TTC549 (cell line): ENCODE data around the gene ATRNL1.

ENCODE experiments used
- FAIRE-seq: peaks from 2 replicates; lab custom pipeline; 2012; peaks lifted over from hg19 to GRCh38; lab: Jason Lieb, UNC

ATRNL1 gene

DNA sequence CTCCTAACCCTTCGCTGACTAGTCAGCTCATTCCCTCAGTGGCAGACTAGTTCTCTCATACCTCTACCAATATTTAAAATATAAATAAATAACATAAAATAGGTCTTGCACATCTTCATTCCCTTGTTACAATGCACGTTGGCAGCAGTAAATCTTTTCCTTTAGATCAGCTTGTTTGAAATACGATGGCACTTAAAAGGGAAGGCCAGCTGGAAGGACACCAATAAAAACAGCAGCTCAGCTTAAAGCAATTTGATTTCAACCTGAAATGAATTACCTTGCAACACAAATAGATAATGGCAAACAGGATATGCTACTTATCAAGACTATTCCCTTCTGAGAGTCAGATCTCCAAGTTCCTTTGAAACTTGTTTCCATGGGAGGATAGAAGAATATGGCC is 858.1 kb downstream of the ATRNL1 start:
- FAIRE-seq = no peak

DNA sequence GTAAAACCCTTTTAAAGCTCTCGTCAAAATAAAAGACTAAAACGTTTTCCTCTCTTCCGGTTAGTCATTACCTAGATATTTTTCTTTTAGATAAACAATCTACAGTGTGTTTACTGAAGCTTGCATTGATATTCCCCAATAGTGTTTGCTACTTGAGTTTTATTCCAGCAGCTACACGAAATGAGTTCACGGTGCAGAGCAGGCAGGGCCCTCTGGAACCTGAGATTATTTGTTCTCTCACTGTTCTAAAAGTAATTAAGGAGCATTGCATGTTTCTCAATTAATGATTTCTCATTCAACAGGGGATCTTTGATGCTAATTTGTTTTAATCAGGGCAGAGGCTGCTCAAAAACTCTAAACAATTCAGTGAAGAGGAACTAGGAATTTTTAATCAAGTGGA is 860.1 kb downstream of the ATRNL1 start:
- no peak for FAIRE-seq

DNA sequence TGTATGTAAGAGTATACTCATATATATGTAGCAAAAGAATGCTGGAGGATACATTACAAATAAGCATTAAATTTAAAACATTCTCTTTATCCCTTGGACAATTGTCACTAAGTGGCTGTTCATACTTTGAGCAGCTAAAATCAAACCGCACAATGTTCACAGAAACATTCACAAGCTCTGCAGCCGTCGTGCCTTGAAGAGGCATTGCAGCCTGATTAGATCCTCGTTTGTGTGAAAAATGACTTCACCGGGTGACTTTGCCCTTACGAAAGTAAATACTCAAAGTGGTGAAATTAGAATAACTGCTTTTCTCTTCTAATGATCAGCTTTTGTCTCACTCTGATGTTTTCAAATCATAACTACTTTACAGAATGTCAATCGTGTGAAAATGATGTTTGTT is 860.8 kb downstream of the ATRNL1 start:
- FAIRE-seq = no peak

DNA sequence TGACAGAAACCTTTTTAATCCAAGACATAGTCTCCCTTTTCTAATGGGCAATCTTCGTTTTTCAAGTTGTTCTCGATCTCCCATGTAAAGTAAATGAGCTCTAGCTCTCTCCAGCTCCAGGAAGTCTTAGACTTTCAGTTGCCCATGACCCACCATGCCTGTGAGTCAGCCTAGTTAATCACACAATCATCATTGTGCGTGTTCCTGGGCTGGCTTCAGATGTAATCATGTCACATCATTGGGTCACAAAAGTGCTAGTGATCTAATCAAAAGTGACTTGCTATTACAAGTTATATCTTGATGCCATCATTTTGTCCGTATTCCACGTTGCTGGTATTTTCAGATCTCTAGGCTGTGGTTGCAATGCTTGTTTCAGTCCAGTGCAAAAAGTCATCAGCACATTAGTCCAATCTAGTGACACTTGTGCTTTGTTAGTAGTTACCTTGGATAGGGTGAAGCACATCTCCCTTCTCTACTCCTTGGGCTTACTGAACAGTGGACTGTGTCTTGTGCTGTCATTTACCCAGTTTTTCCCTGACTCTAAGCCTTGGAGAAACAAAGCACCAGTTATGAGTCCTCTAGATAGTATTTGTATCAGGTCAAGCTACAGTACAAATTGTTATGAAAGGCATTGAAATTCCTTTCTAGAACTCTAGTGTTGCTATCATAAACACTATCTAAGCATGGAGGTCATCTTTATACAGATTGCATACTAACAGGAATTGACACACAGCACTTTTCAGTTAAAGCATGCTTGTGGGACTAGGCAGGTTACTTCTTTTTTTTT is 863.3 kb downstream of the ATRNL1 start:
- no peak for FAIRE-seq

DNA sequence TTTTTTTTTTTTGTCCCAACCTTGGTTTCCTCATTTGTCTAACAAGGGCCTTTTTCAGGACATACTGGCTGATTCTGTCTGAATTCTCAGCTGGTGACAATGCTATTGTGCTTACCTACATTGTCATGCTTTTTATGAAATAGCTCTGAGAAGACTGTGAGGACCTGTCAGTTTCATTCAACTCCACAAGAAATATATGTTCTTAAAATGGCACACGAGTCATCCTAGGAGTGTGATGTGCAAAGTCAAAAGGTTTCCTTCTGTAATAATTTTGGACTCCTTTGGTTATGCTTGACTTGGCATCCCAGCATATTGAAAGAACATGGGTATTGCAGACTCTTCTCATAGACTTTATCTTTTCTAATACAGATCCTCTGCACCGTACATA is 863.8 kb downstream of the ATRNL1 start:
- no peak for FAIRE-seq

DNA sequence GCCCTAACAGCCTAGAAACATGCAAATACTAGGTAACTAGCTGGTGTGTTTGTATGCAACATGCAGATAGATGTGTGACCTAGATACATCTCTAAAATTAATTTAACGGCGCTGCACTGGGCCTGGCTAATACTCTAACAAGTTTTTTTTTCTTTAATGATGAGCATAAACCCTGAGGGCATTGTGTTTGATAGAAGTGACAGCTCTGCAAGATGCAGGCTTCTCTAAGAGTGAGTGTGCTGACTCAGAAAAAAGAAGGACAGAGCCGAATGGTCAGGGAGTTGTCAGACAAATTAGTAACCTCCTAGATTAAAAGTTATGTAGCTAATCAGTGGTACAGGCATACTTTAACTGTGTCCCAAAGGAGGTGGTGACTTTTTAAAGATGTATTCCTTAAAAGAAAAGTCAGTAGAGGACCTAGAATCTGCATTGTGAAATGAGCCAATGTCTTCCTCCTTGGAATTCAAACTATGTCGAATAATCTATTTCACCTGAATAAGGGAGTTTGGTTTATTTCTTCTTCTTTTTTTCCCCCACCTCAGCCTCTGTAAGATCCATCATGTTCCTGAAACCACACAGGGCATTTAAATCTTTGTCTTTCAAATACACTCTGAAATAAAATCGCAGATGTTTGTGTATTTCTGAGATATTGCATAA is 864.7 kb downstream of the ATRNL1 start:
- FAIRE-seq = no peak

DNA sequence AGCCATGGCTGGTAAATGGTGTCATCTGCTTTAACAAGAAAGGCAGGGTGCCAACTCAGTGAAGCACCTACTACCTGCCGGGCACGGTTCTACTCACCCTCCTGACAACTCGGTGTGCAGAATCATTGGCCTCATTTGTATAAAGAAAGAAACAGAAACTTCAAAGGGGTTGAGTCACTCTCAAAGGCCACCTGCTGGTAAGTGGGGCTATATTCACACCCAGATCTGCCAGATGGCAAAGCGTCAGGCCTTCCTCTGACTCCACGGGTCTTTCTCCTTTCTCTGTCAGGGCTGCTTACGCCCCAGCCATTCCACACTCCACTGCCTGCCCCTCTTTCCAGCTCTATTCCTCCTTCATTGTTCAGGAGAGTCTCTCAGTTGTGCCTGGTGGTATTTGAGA is 870.7 kb downstream of the ATRNL1 start:
- no peak for FAIRE-seq

DNA sequence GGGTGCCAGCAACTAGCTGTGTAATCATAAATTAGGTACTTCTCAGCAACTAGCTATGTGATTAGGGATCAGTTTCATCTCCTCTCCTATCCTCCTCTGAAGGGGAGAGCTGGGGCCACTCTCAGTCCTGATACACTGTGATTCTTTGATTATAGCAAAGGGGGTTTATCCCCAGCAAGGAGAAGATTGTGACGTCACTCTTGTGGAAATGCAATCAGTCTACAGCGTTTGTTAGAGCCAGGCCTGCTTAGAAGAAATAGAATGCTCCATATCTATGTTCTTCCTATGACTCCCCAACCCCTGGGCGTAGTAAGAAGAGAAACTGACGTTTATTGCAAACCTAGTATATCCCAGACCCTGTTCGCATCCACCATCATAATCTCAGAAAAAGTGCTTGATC is 871.7 kb downstream of the ATRNL1 start:
- no peak for FAIRE-seq

DNA sequence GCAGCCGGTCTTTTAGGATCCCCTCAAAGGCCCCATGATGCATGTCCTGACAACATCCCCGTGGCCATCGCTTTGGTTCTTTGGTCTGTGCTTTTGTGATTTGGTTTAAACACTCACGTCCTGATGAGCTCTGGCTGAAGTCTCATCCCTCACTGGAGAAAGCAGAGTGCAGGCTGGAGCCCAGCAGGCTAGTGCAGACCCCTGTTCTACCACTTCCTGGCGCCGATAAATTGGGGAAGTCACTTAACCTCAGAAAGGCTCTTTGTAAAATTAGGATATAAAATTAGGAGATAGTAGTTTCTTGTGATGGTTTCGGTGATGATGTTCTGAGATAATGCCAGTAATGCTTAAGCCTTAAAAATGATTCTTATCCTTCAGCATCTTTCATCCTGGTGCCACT is 872.2 kb downstream of the ATRNL1 start:
- FAIRE-seq = no peak

DNA sequence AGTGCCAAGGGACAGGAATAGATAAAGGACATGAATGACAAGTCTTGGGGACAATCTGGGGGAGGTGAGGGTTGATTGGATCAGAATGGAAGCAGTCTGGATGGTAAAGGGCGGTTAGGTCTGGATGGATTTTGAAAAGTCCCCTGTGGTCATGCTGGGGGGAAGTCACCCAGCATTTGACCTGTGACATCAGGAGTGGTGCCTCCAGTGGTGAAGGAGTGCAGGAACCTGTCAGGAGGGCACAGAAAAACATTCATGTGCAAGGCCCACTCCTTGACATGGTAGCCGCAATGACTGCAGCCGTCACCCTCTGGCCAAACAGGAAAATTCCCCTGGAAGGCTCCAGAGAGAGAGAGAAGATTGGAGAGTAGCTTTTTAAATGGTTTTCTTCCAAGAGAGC is 875.1 kb downstream of the ATRNL1 start:
- no peak for FAIRE-seq

DNA sequence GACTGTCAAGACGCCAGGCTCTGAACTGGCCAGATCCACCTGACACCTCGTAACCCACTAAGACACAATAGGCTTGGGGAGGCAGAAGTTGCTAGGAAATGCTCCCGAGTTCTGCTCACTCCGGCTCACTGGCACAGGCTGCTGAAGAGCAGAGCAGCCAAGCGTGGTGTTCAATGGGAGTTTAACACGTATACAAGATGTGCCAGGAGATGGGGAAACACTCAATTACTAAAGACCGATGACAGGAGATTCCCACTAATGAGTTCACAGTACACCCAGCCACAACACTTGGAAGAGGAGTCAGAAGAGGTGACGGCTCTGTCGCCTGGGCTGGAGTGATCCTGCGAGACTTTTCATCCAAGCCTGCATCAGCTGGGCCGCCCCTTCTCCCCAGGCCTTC is 876.4 kb downstream of the ATRNL1 start:
- FAIRE-seq = no peak

DNA sequence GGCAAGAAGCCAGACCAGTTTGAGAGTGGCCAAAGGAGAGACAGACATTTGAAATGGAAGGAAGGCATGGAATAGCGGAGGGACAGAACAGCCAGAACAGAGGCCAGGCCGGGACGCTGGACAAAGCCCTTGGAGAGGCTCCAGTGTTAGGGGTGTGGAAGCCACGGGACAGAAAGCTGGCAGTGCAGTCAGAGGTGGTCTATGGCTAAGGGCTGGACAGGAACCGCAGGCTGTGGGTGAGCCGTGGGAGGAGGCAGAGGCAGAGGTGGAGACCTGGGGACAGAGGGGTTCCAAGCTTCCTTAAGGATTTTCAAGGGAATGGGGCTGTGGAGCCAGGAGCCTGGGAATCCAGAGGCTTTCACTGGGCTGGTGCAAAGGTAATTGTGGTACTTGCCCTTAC is 878.8 kb downstream of the ATRNL1 start:
- no peak for FAIRE-seq

DNA sequence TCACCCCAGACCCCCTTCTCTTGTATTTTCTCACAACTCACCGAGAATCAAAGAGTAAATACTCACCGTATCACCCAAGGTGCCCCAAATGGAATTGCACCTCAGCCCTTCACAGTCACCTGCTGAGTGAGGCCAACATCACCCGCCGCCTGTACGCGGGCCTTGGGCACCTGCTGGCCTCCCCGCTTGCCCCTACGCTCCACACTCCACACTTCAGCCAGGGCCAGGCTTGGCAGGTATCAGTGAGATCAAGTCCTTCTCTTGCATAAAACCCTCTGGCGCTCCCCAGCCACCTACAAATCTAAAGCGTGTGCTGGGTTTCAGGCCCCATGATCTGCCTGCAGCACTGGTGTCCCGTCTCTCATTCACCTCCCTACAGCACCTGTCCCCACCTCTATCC is 879.3 kb downstream of the ATRNL1 start:
- no peak for FAIRE-seq

DNA sequence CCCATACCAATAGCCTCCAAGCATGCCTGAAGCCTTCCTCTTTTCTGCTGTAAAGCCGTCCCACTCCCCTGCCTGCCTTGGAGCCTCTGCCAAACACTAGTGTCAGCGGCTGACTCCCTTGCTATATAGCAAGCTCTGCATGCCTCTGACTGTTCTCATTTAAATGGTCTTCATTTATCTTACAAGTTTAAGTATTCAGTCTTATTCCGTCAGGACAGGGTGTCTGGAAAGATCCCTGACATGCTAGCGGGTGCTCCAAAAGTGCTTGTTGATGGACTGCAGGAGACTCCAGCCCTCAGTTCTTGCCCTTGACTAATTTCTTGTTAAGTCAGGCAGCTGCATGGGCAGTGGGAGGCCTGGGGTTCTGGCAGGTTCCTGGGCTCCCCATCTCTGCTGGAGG is 881.2 kb downstream of the ATRNL1 start:
- no peak for FAIRE-seq

DNA sequence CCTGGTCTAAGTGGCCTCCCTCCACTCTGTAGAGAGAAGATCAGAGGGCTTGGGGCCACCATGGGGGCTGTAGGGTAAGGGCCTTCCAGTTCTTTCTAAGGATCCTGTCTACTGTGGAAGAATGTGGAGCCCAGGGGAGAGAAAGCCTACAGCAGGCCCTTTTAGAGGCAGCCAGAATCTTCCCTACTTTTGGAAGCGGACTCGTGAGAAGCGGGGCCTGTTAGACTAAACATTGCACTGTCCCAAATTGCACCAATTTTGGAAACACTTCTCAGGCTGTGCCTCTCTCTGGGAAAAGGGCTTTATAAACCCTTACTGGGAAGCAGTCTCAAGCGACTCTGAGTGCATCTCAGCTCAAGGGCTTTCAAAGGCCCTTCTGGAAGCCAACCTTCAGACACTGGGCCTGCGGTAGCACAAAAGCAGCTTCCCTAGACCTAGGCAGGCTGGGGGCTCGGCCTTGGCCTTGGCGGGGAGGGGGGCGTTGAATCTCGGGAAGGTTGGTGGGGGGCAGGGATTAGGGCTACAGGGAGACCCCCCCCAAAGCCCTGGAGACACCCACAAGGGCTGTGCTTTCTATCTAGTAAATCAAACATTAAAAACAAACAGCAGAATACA is 881.8 kb downstream of the ATRNL1 start:
- no peak for FAIRE-seq

DNA sequence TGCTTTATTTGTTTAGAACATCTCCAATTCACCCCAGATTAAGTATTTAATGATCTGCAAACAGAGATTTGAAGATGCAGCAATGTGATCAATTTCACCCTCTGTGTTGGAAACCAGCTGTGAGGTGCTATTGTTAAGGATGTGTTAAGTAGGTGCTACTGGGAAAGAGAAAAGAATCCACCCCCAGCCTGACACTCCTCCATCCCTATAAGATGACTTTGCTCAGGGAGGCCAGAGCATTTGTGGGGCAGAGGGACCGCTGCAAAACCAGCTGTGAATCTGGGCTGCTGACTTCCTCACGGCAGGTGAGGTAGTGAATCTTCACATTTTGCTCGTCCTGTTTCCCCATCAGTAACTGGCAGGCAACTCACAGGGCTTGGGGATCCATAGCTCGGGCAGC is 882.3 kb downstream of the ATRNL1 start:
- FAIRE-seq = no peak

DNA sequence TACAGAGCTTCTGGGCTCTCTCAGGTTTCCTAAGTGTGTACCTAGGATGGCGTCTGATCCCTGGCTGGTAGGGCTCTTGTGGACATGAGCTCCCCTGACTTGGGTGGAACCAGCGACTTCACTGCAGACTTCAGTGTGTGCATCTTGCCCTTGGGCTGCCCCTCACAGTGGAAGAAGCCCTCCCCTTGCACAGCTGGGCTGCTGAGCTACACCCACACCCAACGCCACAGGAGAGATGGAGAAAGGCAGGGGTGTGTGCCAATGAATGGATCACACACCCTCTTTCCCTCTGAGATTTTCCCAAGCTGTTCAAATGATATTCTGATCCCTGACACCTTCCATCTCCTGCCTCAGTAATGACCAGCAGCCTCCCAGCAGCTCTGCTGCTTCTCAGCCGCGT is 883.2 kb downstream of the ATRNL1 start:
- FAIRE-seq = no peak

DNA sequence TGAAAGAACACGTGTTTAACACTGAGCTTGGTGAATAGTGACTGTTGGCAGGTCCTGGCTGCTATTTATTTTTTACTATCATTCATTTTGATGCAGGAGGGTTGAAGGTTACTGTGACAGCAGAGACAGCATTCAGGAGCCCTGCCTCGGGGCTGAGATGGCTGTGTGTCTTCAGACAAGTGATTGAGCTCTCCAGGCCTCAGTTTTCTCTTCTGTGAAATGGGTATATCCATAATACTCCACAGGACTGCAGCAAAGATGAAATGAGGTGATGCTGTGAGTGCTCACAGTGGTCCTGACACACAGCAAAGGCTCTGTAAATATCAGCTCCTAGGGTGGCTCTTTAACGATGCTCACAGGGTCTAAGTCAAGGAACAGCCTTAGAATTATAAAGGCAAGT is 884.7 kb downstream of the ATRNL1 start:
- no peak for FAIRE-seq

DNA sequence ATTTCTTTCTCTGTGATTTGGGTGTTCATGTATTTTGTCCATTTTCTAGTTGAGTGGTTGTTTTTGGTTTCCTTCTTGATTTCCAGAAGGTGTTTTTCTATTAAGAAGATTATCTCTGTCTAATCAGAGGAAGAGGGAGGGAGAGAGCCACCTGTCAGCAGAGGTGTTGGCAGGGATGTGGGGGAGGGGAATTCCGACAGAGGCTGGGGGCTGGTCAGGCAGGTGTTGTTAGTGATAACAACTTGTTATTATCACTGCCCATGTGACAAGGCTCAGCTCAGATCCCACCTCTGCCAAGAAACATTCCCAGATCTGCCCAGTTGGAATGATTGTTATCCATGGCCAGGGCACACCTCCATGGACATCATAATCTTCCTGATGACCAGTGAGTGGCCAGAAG is 886.4 kb downstream of the ATRNL1 start:
- FAIRE-seq = no peak

DNA sequence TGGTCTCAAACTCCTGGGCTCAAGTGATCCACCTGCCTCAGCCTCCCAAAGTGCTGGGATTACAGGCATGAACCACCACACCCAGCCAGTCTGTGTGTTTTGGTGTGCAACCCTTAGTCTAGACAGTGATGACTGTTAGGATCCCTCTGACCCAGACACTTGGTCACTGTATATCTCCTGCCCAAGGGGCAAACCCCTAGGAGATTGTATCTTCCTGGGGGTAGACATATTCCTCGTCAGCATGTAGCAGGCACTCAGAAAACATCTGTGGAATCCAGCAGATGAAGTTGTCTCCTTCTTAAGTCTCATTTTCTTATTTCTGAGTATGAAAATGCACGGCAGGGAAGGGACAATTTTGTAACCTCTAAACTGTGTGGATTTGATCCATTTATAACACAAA is 887.3 kb downstream of the ATRNL1 start:
- no peak for FAIRE-seq

DNA sequence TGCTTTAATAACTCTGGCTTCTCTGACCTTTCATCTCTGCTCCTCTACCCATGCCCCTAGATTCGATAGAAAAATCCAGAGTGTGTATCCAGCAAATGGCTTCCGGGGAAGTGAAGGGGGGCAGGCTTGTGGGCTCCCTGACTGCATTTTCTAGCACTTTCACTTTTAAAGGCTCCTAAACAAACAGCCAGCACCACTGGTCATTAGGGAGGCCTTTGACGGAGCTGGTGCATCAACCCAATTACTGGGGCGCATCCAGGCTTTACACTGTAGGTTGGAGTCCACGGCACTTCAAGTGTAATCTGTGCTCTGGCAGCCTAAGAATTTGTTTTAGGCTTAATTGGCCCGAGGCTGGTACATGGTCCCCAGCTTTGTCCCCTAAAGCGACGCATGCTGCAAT is 887.9 kb downstream of the ATRNL1 start:
- no peak for FAIRE-seq

DNA sequence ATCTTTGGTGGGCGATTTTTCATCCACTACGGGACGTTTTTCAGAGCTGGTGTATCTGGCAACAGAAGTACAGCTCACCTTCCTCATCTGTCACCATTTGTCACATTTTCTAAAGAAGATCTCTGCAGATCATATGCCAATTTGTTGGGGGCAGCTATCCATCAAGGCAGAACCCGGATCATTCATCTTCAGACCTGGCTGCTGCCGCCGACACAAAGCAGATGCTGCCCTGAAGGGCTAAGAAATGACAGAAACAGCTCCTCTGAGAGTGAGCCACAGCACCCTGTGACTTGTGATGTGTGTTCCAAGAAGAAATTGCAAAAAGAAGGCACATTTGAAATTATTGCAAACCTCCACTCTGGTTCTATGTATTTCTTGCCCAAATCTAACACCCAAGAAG is 888.9 kb downstream of the ATRNL1 start:
- no peak for FAIRE-seq

DNA sequence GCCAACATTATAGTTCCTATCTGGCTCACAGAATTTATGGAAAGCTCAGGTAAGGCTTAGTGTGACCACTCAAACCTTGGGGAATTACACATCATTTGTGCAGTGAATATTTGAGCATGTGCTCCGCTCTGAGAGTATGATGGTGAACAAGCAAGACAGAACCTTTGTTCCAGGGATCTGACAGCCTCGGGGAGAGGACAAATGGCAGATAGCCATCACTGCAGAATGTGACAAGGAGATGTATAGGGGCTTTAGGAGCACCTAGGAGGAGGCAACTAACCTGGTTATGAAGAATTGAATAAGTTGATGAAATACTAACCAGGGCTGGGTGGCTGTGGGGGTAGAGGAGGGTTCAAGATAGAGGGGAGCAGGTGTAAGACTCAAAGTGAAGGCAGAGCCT is 889.4 kb downstream of the ATRNL1 start:
- no peak for FAIRE-seq

DNA sequence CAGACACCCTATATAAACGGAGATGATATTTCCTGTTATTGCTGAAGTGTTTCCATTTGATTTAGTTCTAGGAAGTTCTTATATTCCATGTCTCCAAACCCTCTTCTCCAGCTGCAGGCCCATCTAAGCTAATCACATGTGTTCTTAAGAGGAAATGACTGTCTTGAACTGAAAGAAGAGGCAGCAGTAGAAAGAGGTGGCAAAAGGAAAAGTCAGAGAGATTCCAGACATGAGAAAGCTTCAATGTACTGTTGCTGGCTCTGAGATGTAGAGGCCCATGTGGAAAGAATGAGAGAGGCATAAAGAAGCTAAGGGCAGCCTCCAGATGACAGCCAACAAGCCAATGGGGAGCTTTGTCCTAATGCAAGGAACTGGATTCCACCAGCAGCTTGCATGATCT is 892.6 kb downstream of the ATRNL1 start:
- no peak for FAIRE-seq
